Glutamatergic neuron (in vitro differentiated cells): Measurements from ENCODE around the gene PAQR4. TPM values are rescaled to one million over a fixed set of nuclear protein-coding genes. Genes with fewer than 3 reads are reported as not detected.
A peak's percentile ranks its signal among the peaks of the same experiment; 100 is the strongest.

Source experiments
- DNase-seq: peaks from one replicate; pipeline ENCODE4 v3.0.0; 2022
- H3K27ac Mint-ChIP-seq: one replicate; pipeline ENCODE4 v1.8.0; 2020; ENCODE audit warnings: mild to moderate bottlenecking, mixed read lengths, inconsistent platforms; ENCODE audit not compliant: unreplicated experiment
- H3K27me3 Mint-ChIP-seq: one replicate; pipeline ENCODE4 v1.8.0; 2020; ENCODE audit warnings: mild to moderate bottlenecking, moderate library complexity, mixed read lengths, inconsistent platforms; ENCODE audit not compliant: unreplicated experiment
- H3K36me3 Mint-ChIP-seq: one replicate; pipeline ENCODE4 v1.8.0; 2020; ENCODE audit warnings: mild to moderate bottlenecking, mixed read lengths, inconsistent platforms; ENCODE audit not compliant: unreplicated experiment
- H3K4me1 Mint-ChIP-seq: one replicate; pipeline ENCODE4 v1.8.0; 2020; ENCODE audit warnings: mild to moderate bottlenecking, low read depth, mixed read lengths, inconsistent platforms; ENCODE audit not compliant: unreplicated experiment
- H3K4me3 Mint-ChIP-seq: one replicate; pipeline ENCODE4 v1.8.0; 2020; ENCODE audit warnings: mild to moderate bottlenecking, mixed read lengths, inconsistent platforms; ENCODE audit not compliant: unreplicated experiment
- H3K9me3 Mint-ChIP-seq: one replicate; pipeline ENCODE4 v1.8.0; 2020; ENCODE audit warnings: mild to moderate bottlenecking, moderate library complexity, mixed read lengths, inconsistent platforms; ENCODE audit not compliant: unreplicated experiment
- total RNA-seq: library from RNA; stranded (reverse); fragmentation: NEBNext Ultra II Directional; extraction: Animal tissue kit (Norgen Biotek cat#: 25700); gene quantifications from one replicate; pipeline ENCODE4 v1.2.1, GENCODE V29; 2021; ENCODE audit not compliant: unreplicated experiment
- TF ChIP-seq, protein P1 (sequence below): fragments of 200-600 bp; sonication (generic); IDR thresholded peaks from one replicate; pipeline ENCODE4 v1.5.0; 2021; ENCODE audit not compliant: partially characterized antibody, unreplicated experiment

Gene PAQR4
- total RNA-seq, 1 donor from 2014 or later: 69.1 TPM

DNA sequence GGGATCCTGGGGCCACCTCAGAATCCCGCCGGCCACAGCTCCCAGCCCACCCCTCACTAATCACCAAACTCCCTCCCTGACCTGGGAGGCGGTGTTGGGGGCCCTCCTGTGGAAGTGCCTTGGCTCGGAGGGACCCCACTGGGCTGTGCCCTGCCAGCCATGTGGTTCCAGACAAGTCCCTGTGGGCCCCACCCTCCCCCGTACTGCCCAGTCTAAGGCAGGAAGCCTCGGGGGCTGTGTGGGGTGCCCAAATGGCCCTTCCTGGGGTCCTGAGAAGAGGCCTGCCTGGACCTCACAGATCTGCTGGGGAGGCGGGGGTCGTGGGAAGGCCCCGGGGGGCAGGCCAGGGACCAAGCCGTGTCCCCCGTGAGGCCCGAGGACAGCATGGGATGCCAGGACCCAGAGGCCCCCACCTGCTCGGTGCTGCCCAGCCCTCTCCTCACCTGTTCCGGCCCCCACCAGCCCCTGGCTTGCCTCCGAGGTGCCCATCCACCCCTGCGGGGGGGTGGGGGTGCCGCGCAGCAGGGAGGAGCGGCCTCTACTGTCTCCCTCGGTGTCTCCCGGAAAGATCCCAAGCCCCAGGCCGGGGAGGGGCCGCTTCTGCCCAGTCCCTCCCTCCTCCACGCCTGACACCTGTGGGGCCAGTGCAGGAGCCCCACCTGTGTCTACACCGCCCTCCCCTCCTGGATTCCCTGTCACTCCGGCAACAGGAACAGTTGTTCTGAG lies 14.3 kb upstream of the PAQR4 start:
- H3K36me3 Mint-ChIP-seq: no peaks in the 10 kb centered on the region
- H3K4me3 Mint-ChIP-seq: no peak overlapping the region
- peaks cover 2% of the 10 kb centered on the region for H3K9me3 Mint-ChIP-seq
- H3K4me1 Mint-ChIP-seq: peaks cover 11% of the 10 kb centered on the region
- peak overlapping the region; percentile 90 for H3K27ac Mint-ChIP-seq
- peaks cover 15% of the 10 kb centered on the region for H3K27me3 Mint-ChIP-seq
- TF ChIP-seq, protein P1, sequence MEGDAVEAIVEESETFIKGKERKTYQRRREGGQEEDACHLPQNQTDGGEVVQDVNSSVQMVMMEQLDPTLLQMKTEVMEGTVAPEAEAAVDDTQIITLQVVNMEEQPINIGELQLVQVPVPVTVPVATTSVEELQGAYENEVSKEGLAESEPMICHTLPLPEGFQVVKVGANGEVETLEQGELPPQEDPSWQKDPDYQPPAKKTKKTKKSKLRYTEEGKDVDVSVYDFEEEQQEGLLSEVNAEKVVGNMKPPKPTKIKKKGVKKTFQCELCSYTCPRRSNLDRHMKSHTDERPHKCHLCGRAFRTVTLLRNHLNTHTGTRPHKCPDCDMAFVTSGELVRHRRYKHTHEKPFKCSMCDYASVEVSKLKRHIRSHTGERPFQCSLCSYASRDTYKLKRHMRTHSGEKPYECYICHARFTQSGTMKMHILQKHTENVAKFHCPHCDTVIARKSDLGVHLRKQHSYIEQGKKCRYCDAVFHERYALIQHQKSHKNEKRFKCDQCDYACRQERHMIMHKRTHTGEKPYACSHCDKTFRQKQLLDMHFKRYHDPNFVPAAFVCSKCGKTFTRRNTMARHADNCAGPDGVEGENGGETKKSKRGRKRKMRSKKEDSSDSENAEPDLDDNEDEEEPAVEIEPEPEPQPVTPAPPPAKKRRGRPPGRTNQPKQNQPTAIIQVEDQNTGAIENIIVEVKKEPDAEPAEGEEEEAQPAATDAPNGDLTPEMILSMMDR: no peak
- no peak for DNase-seq

DNA sequence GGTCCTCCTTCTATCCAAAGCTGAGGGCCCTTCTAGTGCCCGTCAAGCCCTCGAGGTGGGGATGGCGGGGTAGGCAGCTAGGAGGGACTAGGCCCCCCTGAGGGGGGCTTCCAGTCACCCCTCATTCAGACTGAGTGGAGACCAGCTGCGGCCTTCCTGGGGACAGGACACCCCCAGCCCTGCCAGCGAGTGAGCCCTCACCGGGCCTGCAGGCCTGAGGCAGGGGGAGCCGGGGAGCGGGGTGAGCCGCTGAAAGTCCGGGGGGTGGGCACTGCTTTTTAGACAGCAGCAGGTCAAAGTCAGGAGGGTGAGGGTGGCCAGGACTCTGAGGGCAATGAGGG lies 13.7 kb upstream of the PAQR4 start:
- TF ChIP-seq, protein P1: no peak
- Mint-ChIP-seq H3K27me3 (peaks cover 15% of the 10 kb centered on the region), H3K4me1 (peaks cover 11% of the 10 kb centered on the region), H3K9me3 (peaks cover 2% of the 10 kb centered on the region), H3K36me3 (no peaks in the 10 kb centered on the region), H3K4me3 (no peak overlapping the region), H3K27ac (no peak overlapping the region)
- no peak for DNase-seq

DNA sequence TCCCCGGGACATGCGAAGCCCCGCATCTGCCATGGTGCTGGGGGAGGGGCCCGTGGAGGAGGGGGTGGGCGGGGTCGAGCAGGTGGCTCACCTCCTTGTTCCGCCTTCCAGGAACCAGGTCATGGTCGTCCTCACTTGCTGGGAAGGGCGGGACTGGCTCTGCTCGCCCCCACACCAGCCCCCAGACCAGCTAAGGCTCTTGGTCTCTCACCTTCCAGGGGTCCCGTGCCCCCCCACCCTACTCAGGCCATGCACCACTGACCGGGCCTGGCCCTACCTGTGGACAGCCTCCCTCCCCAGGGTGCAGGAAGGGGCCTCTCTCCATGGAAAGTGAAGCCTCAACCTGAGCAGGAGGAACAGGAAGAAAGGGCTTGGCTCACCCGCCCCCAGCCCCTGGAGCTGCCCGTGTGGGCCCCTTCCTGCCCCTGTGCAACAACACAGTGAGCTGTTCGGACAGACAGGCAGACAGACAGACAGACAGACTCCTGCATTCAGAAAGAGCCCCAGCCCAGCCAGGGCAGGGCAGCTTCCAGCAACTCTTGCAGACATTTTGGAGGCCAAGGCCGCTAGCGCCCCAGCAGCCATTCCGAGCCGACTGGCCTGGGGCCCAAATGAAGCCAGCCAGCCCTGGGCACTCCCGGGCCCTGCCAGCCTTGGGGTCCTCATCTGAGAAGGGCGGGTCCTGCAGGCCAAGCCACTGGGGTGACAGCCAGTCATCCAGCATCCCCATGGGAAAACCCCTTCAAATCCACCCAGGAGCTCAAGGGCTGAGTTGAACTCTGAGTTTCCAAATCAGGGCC lies 13.2 kb upstream of the PAQR4 start:
- peaks cover 11% of the 10 kb centered on the region for H3K4me1 Mint-ChIP-seq
- H3K36me3 Mint-ChIP-seq: no peaks in the 10 kb centered on the region
- H3K9me3 Mint-ChIP-seq: peaks cover 5% of the 10 kb centered on the region
- DNase-seq: no peak
- TF ChIP-seq, protein P1: no peak
- peaks cover 16% of the 10 kb centered on the region for H3K27me3 Mint-ChIP-seq
- no peak overlapping the region for H3K27ac Mint-ChIP-seq
- H3K4me3 Mint-ChIP-seq: no peak overlapping the region

DNA sequence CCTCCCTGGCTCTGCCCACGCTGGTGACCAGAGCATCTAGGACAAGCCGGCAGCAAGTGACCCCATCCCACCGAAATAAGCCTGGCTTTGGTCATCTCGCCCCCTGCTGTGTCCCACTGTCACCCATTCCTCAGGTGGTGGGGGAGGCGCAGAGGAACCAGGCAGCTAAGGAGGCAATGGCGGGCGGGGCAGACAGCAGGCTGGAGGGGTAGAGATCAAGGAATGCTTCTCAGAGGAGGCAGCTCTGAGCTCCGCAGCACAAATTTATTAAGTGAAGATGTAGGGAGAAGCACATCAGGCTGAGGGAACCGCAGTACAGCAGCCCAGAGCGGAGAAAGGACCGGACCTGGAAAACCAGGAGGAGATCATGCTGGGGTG lies 12.6 kb upstream of the PAQR4 start:
- Mint-ChIP-seq H3K27ac (no peak overlapping the region), H3K9me3 (peaks cover 5% of the 10 kb centered on the region), H3K4me1 (peaks cover 9% of the 10 kb centered on the region), H3K36me3 (no peaks in the 10 kb centered on the region), H3K4me3 (no peak overlapping the region), H3K27me3 (peaks cover 19% of the 10 kb centered on the region)
- no peak for DNase-seq
- TF ChIP-seq, protein P1: no peak

DNA sequence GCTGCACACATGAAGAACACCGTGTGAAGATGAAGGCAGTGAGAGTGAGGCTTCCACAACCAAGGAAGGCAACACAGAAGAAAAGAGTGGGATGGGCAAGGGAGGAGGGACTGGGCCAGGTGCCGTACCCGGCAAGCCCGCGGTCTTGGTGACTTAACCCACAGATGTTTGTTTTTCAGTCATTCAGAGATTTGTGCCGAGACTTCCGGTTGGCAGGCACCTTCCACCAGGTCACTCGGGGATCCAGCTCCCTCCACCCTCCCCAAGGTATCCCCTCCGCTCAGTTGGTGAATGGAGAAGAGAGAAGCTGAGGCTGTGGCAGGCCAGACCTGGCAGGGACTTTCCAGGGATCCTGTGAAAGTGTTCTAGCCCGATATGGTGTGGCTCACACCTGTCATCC lies 9.9 kb upstream of the PAQR4 start:
- Mint-ChIP-seq H3K27ac (no peak overlapping the region), H3K27me3 (peaks cover 10% of the 10 kb centered on the region), H3K4me3 (no peak overlapping the region), H3K9me3 (peaks cover 5% of the 10 kb centered on the region), H3K4me1 (peaks cover 2% of the 10 kb centered on the region), H3K36me3 (no peaks in the 10 kb centered on the region)
- DNase-seq: no peak
- TF ChIP-seq, protein P1: no peak
